ENCODE results near the gene HECW1.

The HECW1 gene

DNA sequence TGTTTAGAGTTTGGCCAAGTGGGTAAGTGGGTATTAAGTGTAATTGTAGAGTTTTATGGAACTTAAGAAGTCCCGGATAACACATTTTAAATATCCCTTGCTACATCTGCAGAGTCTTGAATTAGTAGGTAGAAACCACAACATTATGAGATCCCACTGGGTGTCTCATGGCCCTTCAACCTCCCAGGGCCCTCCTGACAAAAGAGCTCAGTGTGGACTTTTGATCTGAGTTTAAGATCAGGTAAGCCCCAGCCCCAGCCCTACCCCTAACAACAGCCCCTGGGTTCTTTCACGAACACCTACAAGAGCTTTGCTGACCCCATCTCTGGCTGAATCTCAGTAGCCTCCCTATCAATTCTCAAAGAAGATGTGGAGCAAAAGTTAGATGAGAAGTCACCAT is 405.0 kb downstream of the HECW1 start:
- no peaks in the 10 kb centered on the region for H3K27me3 ChIP-seq (ENCODE audit: control insufficient read depth, insufficient read depth, low read length, poor library complexity, severe bottlenecking)
- H3K9me3 ChIP-seq (ENCODE audit: control insufficient read depth, low read length), result no peaks in the 10 kb centered on the region
- H3K4me1 ChIP-seq (ENCODE audit: control insufficient read depth, insufficient read depth, low read length), result no peaks in the 10 kb centered on the region
- 87 to 88% methylated on average over 2 of the region's 2 CpGs for WGBS, 2 experiments
- no peaks in the 10 kb centered on the region for H3K36me3 ChIP-seq (ENCODE audit: control insufficient read depth, insufficient read depth, low read length)
- no peak overlapping the region for H3K27ac ChIP-seq (ENCODE audit: insufficient read depth, low read depth, low read length, poor library complexity, severe bottlenecking)
- no peak overlapping the region for H3K4me3 ChIP-seq (ENCODE audit: insufficient read depth, low read depth, low read length)

DNA sequence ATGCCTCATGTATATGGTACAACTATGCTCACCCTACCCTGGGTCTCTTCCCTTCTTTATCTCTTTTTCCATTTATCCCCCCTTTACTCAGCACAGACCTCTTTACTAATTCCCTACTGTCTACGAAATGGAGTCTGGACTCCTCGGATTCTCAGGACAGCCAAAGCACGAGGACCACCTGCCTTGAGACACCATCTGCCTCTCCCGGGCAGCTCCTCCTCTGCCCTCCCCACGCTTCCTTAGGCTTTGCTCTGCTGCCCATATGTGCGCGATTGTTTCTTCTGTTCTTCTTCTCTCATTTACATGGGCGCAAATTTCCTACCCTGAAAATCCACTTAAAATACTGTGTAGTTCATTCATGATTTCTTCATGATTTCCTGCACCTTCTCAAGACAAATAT is 407.8 kb downstream of the HECW1 start:
- Histone ChIP-seq H3K27me3 (ENCODE audit: control insufficient read depth, insufficient read depth, low read length, poor library complexity, severe bottlenecking) (no peaks in the 10 kb centered on the region), H3K9me3 (ENCODE audit: control insufficient read depth, low read length) (no peaks in the 10 kb centered on the region), H3K27ac (ENCODE audit: insufficient read depth, low read depth, low read length, poor library complexity, severe bottlenecking) (no peak overlapping the region), H3K4me3 (ENCODE audit: insufficient read depth, low read depth, low read length) (no peak overlapping the region), H3K36me3 (ENCODE audit: control insufficient read depth, insufficient read depth, low read length) (no peaks in the 10 kb centered on the region), H3K4me1 (ENCODE audit: control insufficient read depth, insufficient read depth, low read length) (no peaks in the 10 kb centered on the region)
- 89% methylated on average over 8 of the region's 8 CpGs for WGBS, 2 experiments

DNA sequence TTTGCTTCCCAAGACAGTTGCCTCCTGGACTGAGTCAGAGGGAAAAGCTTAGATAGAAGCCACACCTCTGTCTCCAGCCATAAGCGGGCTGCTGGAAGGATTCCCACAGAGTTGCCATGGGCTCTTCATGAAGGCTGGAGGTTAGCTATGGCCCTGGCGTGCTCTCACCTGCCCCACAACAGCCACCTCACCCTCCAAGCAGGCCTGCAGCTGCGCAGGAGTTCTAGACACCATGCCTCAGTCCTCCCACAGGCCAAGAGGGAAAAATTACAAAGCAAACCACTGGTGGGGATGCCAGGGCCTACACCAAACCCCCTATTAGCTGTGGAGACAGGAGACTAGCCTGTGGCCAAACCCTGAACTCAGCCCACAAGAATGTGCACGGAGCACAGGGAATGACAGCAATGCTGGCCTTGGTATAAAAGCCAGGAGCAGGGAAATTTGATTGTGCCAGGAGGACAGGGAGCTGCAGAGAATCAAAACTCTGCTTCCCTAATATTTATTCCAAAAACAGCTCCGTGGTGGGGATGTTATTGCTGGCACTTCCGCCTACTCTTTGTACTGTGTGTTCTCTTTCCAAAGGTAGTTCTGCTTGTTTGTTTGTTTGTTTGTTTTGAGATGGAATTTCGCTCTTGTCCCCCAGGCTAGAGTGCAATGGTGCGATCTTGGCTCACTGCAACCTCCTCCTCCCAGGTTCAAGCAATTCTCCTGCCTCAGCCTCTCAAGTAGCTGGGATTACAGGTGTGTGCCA is 410.1 kb downstream of the HECW1 start:
- no peaks in the 10 kb centered on the region for H3K9me3 ChIP-seq (ENCODE audit: control insufficient read depth, low read length)
- no peak overlapping the region for H3K27ac ChIP-seq (ENCODE audit: insufficient read depth, low read depth, low read length, poor library complexity, severe bottlenecking)
- WGBS, 2 experiments, result 93% methylated on average over 8 of the region's 8 CpGs
- H3K27me3 ChIP-seq (ENCODE audit: control insufficient read depth, insufficient read depth, low read length, poor library complexity, severe bottlenecking), result no peaks in the 10 kb centered on the region
- H3K36me3 ChIP-seq (ENCODE audit: control insufficient read depth, insufficient read depth, low read length), result no peaks in the 10 kb centered on the region
- no peaks in the 10 kb centered on the region for H3K4me1 ChIP-seq (ENCODE audit: control insufficient read depth, insufficient read depth, low read length)
- H3K4me3 ChIP-seq (ENCODE audit: insufficient read depth, low read depth, low read length), result no peak overlapping the region

- H3K4me1 ChIP-seq (ENCODE audit: control insufficient read depth, insufficient read depth, low read length), result no peaks in the 10 kb centered on the region
- H3K9me3 ChIP-seq (ENCODE audit: control insufficient read depth, low read length), result no peaks in the 10 kb centered on the region
- H3K27me3 ChIP-seq (ENCODE audit: control insufficient read depth, insufficient read depth, low read length, poor library complexity, severe bottlenecking), result no peaks in the 10 kb centered on the region
- H3K4me3 ChIP-seq (ENCODE audit: insufficient read depth, low read depth, low read length), result no peak overlapping the region
- WGBS, 2 experiments, result 88% methylated on average over 10 of the region's 10 CpGs
- no peaks in the 10 kb centered on the region for H3K36me3 ChIP-seq (ENCODE audit: control insufficient read depth, insufficient read depth, low read length)
- H3K27ac ChIP-seq (ENCODE audit: insufficient read depth, low read depth, low read length, poor library complexity, severe bottlenecking), result no peak overlapping the region
Measured at GRCh38 chr7:43528576-43529354, 416.3 kb downstream of the HECW1 start.

GRCh38 chr7:43530553-43531410 is 418.3 kb downstream of the HECW1 start:
- H3K27ac ChIP-seq (ENCODE audit: insufficient read depth, low read depth, low read length, poor library complexity, severe bottlenecking), result no peak overlapping the region
- H3K27me3 ChIP-seq (ENCODE audit: control insufficient read depth, insufficient read depth, low read length, poor library complexity, severe bottlenecking), result no peaks in the 10 kb centered on the region
- WGBS, 2 experiments, result 92% methylated on average over 6 of the region's 6 CpGs
- H3K4me1 ChIP-seq (ENCODE audit: control insufficient read depth, insufficient read depth, low read length), result no peaks in the 10 kb centered on the region
- no peak overlapping the region for H3K4me3 ChIP-seq (ENCODE audit: insufficient read depth, low read depth, low read length)
- H3K36me3 ChIP-seq (ENCODE audit: control insufficient read depth, insufficient read depth, low read length), result no peaks in the 10 kb centered on the region
- no peaks in the 10 kb centered on the region for H3K9me3 ChIP-seq (ENCODE audit: control insufficient read depth, low read length)

- H3K9me3 ChIP-seq (ENCODE audit: control insufficient read depth, low read length), result no peaks in the 10 kb centered on the region
- H3K27me3 ChIP-seq (ENCODE audit: control insufficient read depth, insufficient read depth, low read length, poor library complexity, severe bottlenecking), result no peaks in the 10 kb centered on the region
- H3K27ac ChIP-seq (ENCODE audit: insufficient read depth, low read depth, low read length, poor library complexity, severe bottlenecking), result no peak overlapping the region
- no peak overlapping the region for H3K4me3 ChIP-seq (ENCODE audit: insufficient read depth, low read depth, low read length)
- no peaks in the 10 kb centered on the region for H3K36me3 ChIP-seq (ENCODE audit: control insufficient read depth, insufficient read depth, low read length)
- no peaks in the 10 kb centered on the region for H3K4me1 ChIP-seq (ENCODE audit: control insufficient read depth, insufficient read depth, low read length)
- WGBS, 2 experiments, result 91 to 92% methylated on average over 9 of the region's 9 CpGs
Measured at GRCh38 chr7:43531700-43532099, 419.3 kb downstream of the HECW1 start.

DNA sequence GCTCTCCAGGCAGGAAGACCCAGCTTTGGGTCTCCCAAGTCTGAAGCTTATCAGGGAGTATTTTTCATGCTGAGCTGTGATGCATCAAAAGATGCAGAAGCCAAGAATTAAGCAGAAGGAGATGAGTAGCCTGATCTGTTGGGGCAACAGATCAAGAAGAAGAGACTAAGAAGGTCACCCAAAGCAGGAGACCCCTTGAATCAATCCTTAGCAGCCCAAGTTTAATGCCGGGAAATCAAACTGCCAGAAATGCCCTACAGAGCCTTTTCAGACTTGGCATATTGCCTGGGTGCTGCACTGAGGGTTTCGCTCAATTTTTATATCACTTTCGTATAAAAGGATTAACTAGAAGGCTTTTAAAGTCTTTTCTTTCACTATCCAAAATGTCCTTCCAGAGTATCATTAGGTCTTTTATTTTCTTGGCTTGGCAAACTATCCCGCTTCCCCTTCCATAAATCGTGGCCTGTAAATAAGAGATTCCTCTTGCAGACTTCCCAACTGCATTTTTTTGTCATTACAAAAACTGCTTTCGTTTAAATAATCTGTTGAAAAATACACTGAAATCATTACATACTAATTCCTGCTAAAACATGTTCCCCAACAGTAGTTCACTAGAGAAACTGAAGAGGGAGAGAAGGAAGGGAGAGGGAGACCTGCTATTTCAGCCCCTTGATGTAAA is 421.5 kb downstream of the HECW1 start:
- Histone ChIP-seq H3K27me3 (ENCODE audit: control insufficient read depth, insufficient read depth, low read length, poor library complexity, severe bottlenecking) (no peaks in the 10 kb centered on the region), H3K9me3 (ENCODE audit: control insufficient read depth, low read length) (no peaks in the 10 kb centered on the region), H3K36me3 (ENCODE audit: control insufficient read depth, insufficient read depth, low read length) (no peaks in the 10 kb centered on the region), H3K27ac (ENCODE audit: insufficient read depth, low read depth, low read length, poor library complexity, severe bottlenecking) (no peak overlapping the region), H3K4me3 (ENCODE audit: insufficient read depth, low read depth, low read length) (no peak overlapping the region), H3K4me1 (ENCODE audit: control insufficient read depth, insufficient read depth, low read length) (no peaks in the 10 kb centered on the region)
- WGBS, 2 experiments, result 94% methylated on average over 6 of the region's 6 CpGs

GRCh38 chr7:43535031-43535451 is 422.6 kb downstream of the HECW1 start:
- no peaks in the 10 kb centered on the region for H3K27me3 ChIP-seq (ENCODE audit: control insufficient read depth, insufficient read depth, low read length, poor library complexity, severe bottlenecking)
- H3K27ac ChIP-seq (ENCODE audit: insufficient read depth, low read depth, low read length, poor library complexity, severe bottlenecking), result no peak overlapping the region
- 91 to 94% methylated on average over 4 of the region's 4 CpGs for WGBS, 2 experiments
- no peaks in the 10 kb centered on the region for H3K36me3 ChIP-seq (ENCODE audit: control insufficient read depth, insufficient read depth, low read length)
- no peaks in the 10 kb centered on the region for H3K9me3 ChIP-seq (ENCODE audit: control insufficient read depth, low read length)
- no peaks in the 10 kb centered on the region for H3K4me1 ChIP-seq (ENCODE audit: control insufficient read depth, insufficient read depth, low read length)
- H3K4me3 ChIP-seq (ENCODE audit: insufficient read depth, low read depth, low read length), result no peak overlapping the region

DNA sequence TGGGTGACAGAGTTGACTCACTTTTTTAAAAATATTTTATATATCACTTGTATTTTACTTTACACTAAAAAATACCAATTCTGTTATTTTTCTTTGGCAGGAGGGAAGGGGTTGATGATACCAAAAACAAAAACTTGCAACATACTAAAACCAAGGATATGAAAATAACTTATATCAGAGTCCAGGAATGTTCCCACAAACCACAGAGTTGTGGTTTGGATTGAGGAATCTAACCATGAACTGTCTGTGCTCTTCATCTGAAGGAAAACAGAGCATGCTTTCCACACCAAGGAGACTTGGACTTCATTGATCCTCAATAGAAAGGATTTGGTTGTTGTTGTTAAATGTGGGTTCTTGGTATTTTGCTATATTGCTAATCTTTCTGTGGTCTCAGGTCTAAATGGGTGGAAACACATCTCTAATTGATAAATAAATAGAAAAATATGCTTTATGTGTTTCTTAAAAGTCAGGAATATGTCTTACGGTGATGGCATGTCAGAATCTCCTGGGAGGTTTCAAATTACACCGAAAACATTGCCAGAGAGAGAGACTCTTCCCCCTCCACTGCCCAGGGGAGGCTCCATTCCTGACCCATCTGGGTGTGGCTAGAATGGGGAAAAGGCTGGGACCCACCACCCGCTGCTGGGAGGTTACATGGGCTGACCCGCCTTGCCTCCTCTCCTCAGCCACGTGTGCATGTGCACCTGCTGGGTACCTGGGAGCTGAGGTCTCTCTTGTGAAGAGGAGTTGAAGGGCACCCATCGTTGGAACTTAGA is 423.6 kb downstream of the HECW1 start:
- WGBS, 2 experiments, result 82% methylated on average over 5 to 6 of the region's 6 CpGs
- Histone ChIP-seq H3K27me3 (ENCODE audit: control insufficient read depth, insufficient read depth, low read length, poor library complexity, severe bottlenecking) (no peaks in the 10 kb centered on the region), H3K36me3 (ENCODE audit: control insufficient read depth, insufficient read depth, low read length) (no peaks in the 10 kb centered on the region), H3K4me1 (ENCODE audit: control insufficient read depth, insufficient read depth, low read length) (no peaks in the 10 kb centered on the region), H3K9me3 (ENCODE audit: control insufficient read depth, low read length) (no peaks in the 10 kb centered on the region), H3K27ac (ENCODE audit: insufficient read depth, low read depth, low read length, poor library complexity, severe bottlenecking) (no peak overlapping the region), H3K4me3 (ENCODE audit: insufficient read depth, low read depth, low read length) (no peak overlapping the region)

Measured in ectodermal cell (in vitro differentiated cells).